Breast epithelium (tissue), 4 donors: Measurements from ENCODE around the gene TYROBP. TPM values are rescaled to one million over a fixed set of nuclear protein-coding genes. Genes with fewer than 3 reads are reported as not detected.

ENCODE experiments used
- DNase-seq, 2 donors: peaks; one replicate each; pipeline ENCODE4 v3.0.0-alpha.2; 2019; ENCODE audit warnings: low spot score in 2 of 2
- H3K27ac ChIP-seq, 2 donors: fragments of 200-600 bp; sonication (generic) in 1 of 2; one replicate each; pipeline ENCODE4 v1.5.1; 2016 to 2019; ENCODE audit warnings: mild to moderate bottlenecking in 1 of 2
- H3K27me3 ChIP-seq, 2 donors: fragments of 200-600 bp; sonication (generic) in 1 of 2; one replicate each; pipeline versions ENCODE4 v1.5.1 to v1.6.0; 2017 to 2019; ENCODE audit warnings: control low read depth in 1 of 2, mild to moderate bottlenecking in 1 of 2
- H3K36me3 ChIP-seq: fragments of 200-600 bp; one replicate; pipeline ENCODE4 v1.5.1; 2019
- H3K4me1 ChIP-seq, 2 donors: fragments of 200-600 bp; sonication (generic); one replicate each; pipeline ENCODE4 v1.5.1; 2016 to 2019; ENCODE audit warnings: control low read depth in 1 of 2
- H3K4me3 ChIP-seq, 3 donors: fragments of 200-600 bp; sonication (generic); 1 replicate in 2 of 3; 2 replicates in 1 of 3; pipeline ENCODE4 v1.5.1; 2016 to 2019; ENCODE audit warnings: mild to moderate bottlenecking in 3 of 3, moderate library complexity in 2 of 3
- H3K9me3 ChIP-seq, 2 donors: fragments of 200-600 bp; sonication (generic) in 1 of 2; one replicate each; pipeline ENCODE4 v1.5.1; 2016 to 2019; ENCODE audit warnings: control low read depth in 1 of 2
- POLR2A ChIP-seq: fragments of 450-650 bp; IDR thresholded peaks from one replicate; pipeline ENCODE4 v1.6.1; 2016; ENCODE audit warnings: antibody characterized with exemption, mild to moderate bottlenecking, moderate library complexity
- POLR2AphosphoS5 ChIP-seq, 3 donors: sonication (generic); formaldehyde crosslinking; IDR thresholded peaks; one replicate each; pipeline ENCODE4 v1.6.1; 2017; ENCODE audit warnings: antibody characterized with exemption in 3 of 3
- intact Hi-C: fragments of 100-400 bp; cut with DNase I; formaldehyde crosslinking; loops from one replicate; pipeline ENCODE4 v1.15.1; 2023; ENCODE audit warnings: low total_unique reads
- total RNA-seq, 3 donors: library from RNA; depleted of rRNA; stranded (reverse); fragments of >200 nt; gene quantifications; one replicate each; pipeline ENCODE4 v1.1.0, GENCODE V29; 2016
- TF ChIP-seq, protein P1 (sequence below), 3 donors: fragments of 450-650 bp; IDR thresholded peaks; one replicate each; pipeline ENCODE4 v1.5.1; 2016 to 2017; ENCODE audit warnings: antibody characterized with exemption in 3 of 3, mild to moderate bottlenecking in 3 of 3, moderate library complexity in 3 of 3

TYROBP gene
- total RNA-seq, 3 donors from 2014 or later: 56.4 to 239 (median 112) TPM

GRCh38 chr19:35885225-35885738 lies 22.8 kb downstream of the TYROBP start:
- Histone ChIP-seq H3K27me3 (no peaks in the 10 kb centered on the region), H3K4me3 (no peak overlapping the region), H3K27ac (no peak overlapping the region), H3K9me3 (no peaks in the 10 kb centered on the region), H3K36me3 (no peaks in the 10 kb centered on the region), H3K4me1 (no peaks in the 10 kb centered on the region)
- TF ChIP-seq, protein P1, sequence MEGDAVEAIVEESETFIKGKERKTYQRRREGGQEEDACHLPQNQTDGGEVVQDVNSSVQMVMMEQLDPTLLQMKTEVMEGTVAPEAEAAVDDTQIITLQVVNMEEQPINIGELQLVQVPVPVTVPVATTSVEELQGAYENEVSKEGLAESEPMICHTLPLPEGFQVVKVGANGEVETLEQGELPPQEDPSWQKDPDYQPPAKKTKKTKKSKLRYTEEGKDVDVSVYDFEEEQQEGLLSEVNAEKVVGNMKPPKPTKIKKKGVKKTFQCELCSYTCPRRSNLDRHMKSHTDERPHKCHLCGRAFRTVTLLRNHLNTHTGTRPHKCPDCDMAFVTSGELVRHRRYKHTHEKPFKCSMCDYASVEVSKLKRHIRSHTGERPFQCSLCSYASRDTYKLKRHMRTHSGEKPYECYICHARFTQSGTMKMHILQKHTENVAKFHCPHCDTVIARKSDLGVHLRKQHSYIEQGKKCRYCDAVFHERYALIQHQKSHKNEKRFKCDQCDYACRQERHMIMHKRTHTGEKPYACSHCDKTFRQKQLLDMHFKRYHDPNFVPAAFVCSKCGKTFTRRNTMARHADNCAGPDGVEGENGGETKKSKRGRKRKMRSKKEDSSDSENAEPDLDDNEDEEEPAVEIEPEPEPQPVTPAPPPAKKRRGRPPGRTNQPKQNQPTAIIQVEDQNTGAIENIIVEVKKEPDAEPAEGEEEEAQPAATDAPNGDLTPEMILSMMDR (IDR thresholded peaks at IDR 0.05): no peak
- TF ChIP-seq POLR2AphosphoS5 (IDR thresholded peaks at IDR 0.05) (no peak), POLR2A (no peak)
- intact Hi-C loops: no loop called here
- DNase-seq: no peak

GRCh38 chr19:35883882-35884281 lies 24.2 kb downstream of the TYROBP start:
- DNase-seq: no peak
- intact Hi-C loops: no loop called here
- H3K27ac ChIP-seq: no peak overlapping the region
- no peak overlapping the region for H3K4me3 ChIP-seq
- H3K4me1 ChIP-seq: no peaks in the 10 kb centered on the region
- TF ChIP-seq POLR2AphosphoS5 (IDR thresholded peaks at IDR 0.05) (no peak), POLR2A (no peak)
- TF ChIP-seq, protein P1 (IDR thresholded peaks at IDR 0.05): no peak
- H3K36me3 ChIP-seq: no peaks in the 10 kb centered on the region
- H3K27me3 ChIP-seq: no peaks in the 10 kb centered on the region
- no peaks in the 10 kb centered on the region for H3K9me3 ChIP-seq

GRCh38 chr19:35882114-35882832 lies 25.8 kb downstream of the TYROBP start:
- Histone ChIP-seq H3K27ac (no peak overlapping the region), H3K4me1 (no peaks in the 10 kb centered on the region), H3K27me3 (no peaks in the 10 kb centered on the region), H3K9me3 (no peaks in the 10 kb centered on the region), H3K4me3 (no peak overlapping the region), H3K36me3 (no peaks in the 10 kb centered on the region)
- intact Hi-C loops: no loop called here
- no peak for DNase-seq
- TF ChIP-seq POLR2AphosphoS5 (IDR thresholded peaks at IDR 0.05): no peak
- TF ChIP-seq, protein P1 (IDR thresholded peaks at IDR 0.05): peak; percentile 34 to 54 (median 39)

GRCh38 chr19:35879770-35880317 lies 28.3 kb downstream of the TYROBP start:
- DNase-seq: peak; percentile 52 to 86
- Histone ChIP-seq H3K4me1 (no peaks in the 10 kb centered on the region), H3K36me3 (no peaks in the 10 kb centered on the region), H3K9me3 (no peaks in the 10 kb centered on the region), H3K4me3 (no peak overlapping the region), H3K27ac (no peak overlapping the region), H3K27me3 (no peaks in the 10 kb centered on the region)
- TF ChIP-seq POLR2AphosphoS5 (IDR thresholded peaks at IDR 0.05): no peak
- no peak for TF ChIP-seq POLR2A
- TF ChIP-seq, protein P1 (IDR thresholded peaks at IDR 0.05): no peak
- intact Hi-C loops: loop anchor here (10.0 kb wide), 1 partner anchor 1635 kb away; no protein-coding TSS in a partner anchor

GRCh38 chr19:35879068-35879467 lies 29.0 kb downstream of the TYROBP start:
- Histone ChIP-seq H3K4me1 (no peaks in the 10 kb centered on the region), H3K27ac (no peak overlapping the region), H3K36me3 (no peaks in the 10 kb centered on the region), H3K9me3 (no peaks in the 10 kb centered on the region), H3K4me3 (no peak overlapping the region), H3K27me3 (no peaks in the 10 kb centered on the region)
- intact Hi-C loops: loop anchor here (10.0 kb wide), 1 partner anchor 1636 kb away; no protein-coding TSS in a partner anchor
- DNase-seq: no peak
- TF ChIP-seq, protein P1 (IDR thresholded peaks at IDR 0.05): no peak
- TF ChIP-seq POLR2A (no peak), POLR2AphosphoS5 (IDR thresholded peaks at IDR 0.05) (no peak)
